C4-2B (cell line): Measurements from ENCODE around the gene GRK7.

Experiments
- ZFX ChIP-seq: fragments of 450-650 bp; IDR thresholded peaks from 2 replicates; pipeline ENCODE4 v1.6.1; 2017
- TF ChIP-seq, protein P1 (sequence below): fragments of 450-650 bp; conservative IDR thresholded peaks from 2 replicates; pipeline ENCODE4 v1.5.1; 2017; ENCODE audit warnings: mild to moderate bottlenecking

- TF ChIP-seq, protein P1, sequence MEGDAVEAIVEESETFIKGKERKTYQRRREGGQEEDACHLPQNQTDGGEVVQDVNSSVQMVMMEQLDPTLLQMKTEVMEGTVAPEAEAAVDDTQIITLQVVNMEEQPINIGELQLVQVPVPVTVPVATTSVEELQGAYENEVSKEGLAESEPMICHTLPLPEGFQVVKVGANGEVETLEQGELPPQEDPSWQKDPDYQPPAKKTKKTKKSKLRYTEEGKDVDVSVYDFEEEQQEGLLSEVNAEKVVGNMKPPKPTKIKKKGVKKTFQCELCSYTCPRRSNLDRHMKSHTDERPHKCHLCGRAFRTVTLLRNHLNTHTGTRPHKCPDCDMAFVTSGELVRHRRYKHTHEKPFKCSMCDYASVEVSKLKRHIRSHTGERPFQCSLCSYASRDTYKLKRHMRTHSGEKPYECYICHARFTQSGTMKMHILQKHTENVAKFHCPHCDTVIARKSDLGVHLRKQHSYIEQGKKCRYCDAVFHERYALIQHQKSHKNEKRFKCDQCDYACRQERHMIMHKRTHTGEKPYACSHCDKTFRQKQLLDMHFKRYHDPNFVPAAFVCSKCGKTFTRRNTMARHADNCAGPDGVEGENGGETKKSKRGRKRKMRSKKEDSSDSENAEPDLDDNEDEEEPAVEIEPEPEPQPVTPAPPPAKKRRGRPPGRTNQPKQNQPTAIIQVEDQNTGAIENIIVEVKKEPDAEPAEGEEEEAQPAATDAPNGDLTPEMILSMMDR: no peak
- no peak for TF ChIP-seq ZFX
Observed at GRCh38 chr3:141746962-141747361, 16.2 kb upstream of the GRK7 start.
